PC-3 (cell line): Measurements from ENCODE around the gene KCTD1. TPM values are rescaled to one million over a fixed set of nuclear protein-coding genes. Genes with fewer than 3 reads are reported as not detected.

Experiments used
- ATAC-seq: fragments of 200-7000 bp; cut with Tn5 transposase; 2 replicates; pipeline ENCODE4 v1.9.1; 2020; ENCODE audit warnings: mild to moderate bottlenecking, moderate library complexity
- BruUV-seq: library from RNA; stranded (reverse); fragments of 400-500 nt; replicated peaks from 2 replicates; lab custom pipeline; 2021; lab: Mats Ljungman, UMichigan
- CTCF ChIA-PET: fragments of 300-600 bp; sonication (Branson Sonifier 250); formaldehyde crosslinking; loops from one replicate; lab custom pipeline; 2022; ENCODE audit warnings: antibody characterized with exemption; lab: Charles Lee
- POLR2A ChIA-PET: fragments of 300-600 bp; sonication (Branson Sonifier 250); formaldehyde crosslinking; loops from one replicate; lab custom pipeline; 2022; ENCODE audit warnings: antibody characterized with exemption; ENCODE audit not compliant: unreplicated experiment; lab: Charles Lee
- DNase-seq: peaks from one replicate; pipeline ENCODE4 v3.0.0-alpha.2; 2015
- H2AFZ ChIP-seq: fragments of 300-600 bp; sonication (generic); 2 replicates; pipeline ENCODE4 v1.6.0; 2016; ENCODE audit warnings: antibody characterized with exemption, low read length
- H3F3A ChIP-seq: fragments of 300-600 bp; sonication (generic); one replicate; pipeline ENCODE4 v1.6.0; 2017; ENCODE audit warnings: antibody characterized with exemption, low read length, control low read depth, mild to moderate bottlenecking; ENCODE audit not compliant: unreplicated experiment
- H3K27ac ChIP-seq: fragments of 300-600 bp; sonication (generic); 2 replicates; pipeline ENCODE4 v1.5.1; 2016; ENCODE audit warnings: mild to moderate bottlenecking, low read length
- H3K27me3 ChIP-seq: fragments of 300-600 bp; sonication (generic); 2 replicates; pipeline ENCODE4 v1.6.1; 2016; ENCODE audit warnings: low read length, mixed read lengths
- H3K36me3 ChIP-seq: fragments of 300-600 bp; sonication (generic); 2 replicates; pipeline ENCODE4 v1.6.1; 2016; ENCODE audit warnings: low read depth, mixed run types, low read length, mixed read lengths
- H3K4me1 ChIP-seq: fragments of 300-600 bp; sonication (generic); 2 replicates; pipeline ENCODE4 v1.5.1; 2016; ENCODE audit warnings: low read length; ENCODE audit not compliant: insufficient read depth
- H3K4me2 ChIP-seq: fragments of 300-600 bp; sonication (generic); 2 replicates; pipeline ENCODE4 v1.6.0; 2016; ENCODE audit warnings: low read length
- H3K4me3 ChIP-seq: fragments of 300-600 bp; sonication (generic); 2 replicates; pipeline ENCODE4 v1.5.1; 2016; ENCODE audit warnings: mild to moderate bottlenecking, low read length, mixed read lengths
- H3K79me2 ChIP-seq: fragments of 300-600 bp; sonication (generic); 2 replicates; pipeline ENCODE4 v1.6.1; 2017; ENCODE audit warnings: low read length, mixed read lengths
- H3K9ac ChIP-seq: fragments of 300-600 bp; sonication (generic); 2 replicates; pipeline ENCODE4 v1.6.0; 2016; ENCODE audit warnings: mild to moderate bottlenecking, low read length
- H3K9me2 ChIP-seq: fragments of 300-600 bp; sonication (generic); replicated peaks from 2 replicates; pipeline ENCODE4 v1.6.1; 2016; ENCODE audit warnings: mixed run types, low read length, mixed read lengths
- H3K9me3 ChIP-seq: fragments of 300-600 bp; sonication (generic); 2 replicates; pipeline ENCODE4 v1.6.1; 2016; ENCODE audit warnings: low read length, mixed read lengths
- H4K20me1 ChIP-seq: fragments of 300-600 bp; sonication (generic); 2 replicates; pipeline ENCODE4 v1.6.1; 2016; ENCODE audit warnings: low read length, mixed read lengths
- EZH2 ChIP-seq: fragments of 300-600 bp; sonication (generic); IDR thresholded peaks from one replicate; pipeline ENCODE4 v1.6.1; 2017; ENCODE audit warnings: antibody characterized with exemption, mild to moderate bottlenecking, low read length; ENCODE audit not compliant: unreplicated experiment
- EZH2phosphoT487 ChIP-seq: fragments of 300-600 bp; sonication (generic); IDR thresholded peaks from 2 replicates; pipeline ENCODE4 v1.6.1; 2018; ENCODE audit warnings: mild to moderate bottlenecking, antibody characterized with exemption, low read length, borderline replicate concordance
- intact Hi-C: fragments of 100-400 bp; cut with micrococcal nuclease; formaldehyde crosslinking; loops from 2 replicates; pipeline ENCODE4 v1.9.0; 2023
- total RNA-seq: library from RNA; depleted of rRNA; stranded (reverse); fragments of >200 nt; gene quantifications from 2 replicates; pipeline ENCODE4 v1.2.3, GENCODE V29; 2014
- TF ChIP-seq, protein P1 (sequence below): fragments of 300-600 bp; sonication (generic); conservative IDR thresholded peaks from 2 replicates; pipeline ENCODE4 v1.5.1; 2017; ENCODE audit warnings: antibody characterized with exemption, low read depth, mild to moderate bottlenecking, low read length

KCTD1 gene
- total RNA-seq, 1 experiment from 2014 or later: 15.8 TPM

- Histone ChIP-seq H3K27ac (no peak overlapping the region), H3K79me2 (peaks cover 95% of the 10 kb centered on the region), H3K27me3 (no peaks in the 10 kb centered on the region), H3K4me1 (peaks cover 45% of the 10 kb centered on the region), H3K9me2 (no peaks in the 10 kb centered on the region), H4K20me1 (peaks cover 17% of the 10 kb centered on the region; the same call in 1 of the 2 replicates), H3F3A (no peaks in the 10 kb centered on the region), H3K9ac (no peak overlapping the region), H2AFZ (no peak overlapping the region), H3K4me3 (peak overlapping the region; percentile 71), H3K9me3 (no peaks in the 10 kb centered on the region), H3K36me3 (no peaks in the 10 kb centered on the region), H3K4me2 (peak overlapping the region; percentile 90)
- no TSS peak for BruUV-seq
- TF ChIP-seq, protein P1, sequence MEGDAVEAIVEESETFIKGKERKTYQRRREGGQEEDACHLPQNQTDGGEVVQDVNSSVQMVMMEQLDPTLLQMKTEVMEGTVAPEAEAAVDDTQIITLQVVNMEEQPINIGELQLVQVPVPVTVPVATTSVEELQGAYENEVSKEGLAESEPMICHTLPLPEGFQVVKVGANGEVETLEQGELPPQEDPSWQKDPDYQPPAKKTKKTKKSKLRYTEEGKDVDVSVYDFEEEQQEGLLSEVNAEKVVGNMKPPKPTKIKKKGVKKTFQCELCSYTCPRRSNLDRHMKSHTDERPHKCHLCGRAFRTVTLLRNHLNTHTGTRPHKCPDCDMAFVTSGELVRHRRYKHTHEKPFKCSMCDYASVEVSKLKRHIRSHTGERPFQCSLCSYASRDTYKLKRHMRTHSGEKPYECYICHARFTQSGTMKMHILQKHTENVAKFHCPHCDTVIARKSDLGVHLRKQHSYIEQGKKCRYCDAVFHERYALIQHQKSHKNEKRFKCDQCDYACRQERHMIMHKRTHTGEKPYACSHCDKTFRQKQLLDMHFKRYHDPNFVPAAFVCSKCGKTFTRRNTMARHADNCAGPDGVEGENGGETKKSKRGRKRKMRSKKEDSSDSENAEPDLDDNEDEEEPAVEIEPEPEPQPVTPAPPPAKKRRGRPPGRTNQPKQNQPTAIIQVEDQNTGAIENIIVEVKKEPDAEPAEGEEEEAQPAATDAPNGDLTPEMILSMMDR: no peak
- TF ChIP-seq EZH2 (no peak), EZH2phosphoT487 (no peak)
- no peak for DNase-seq
- POLR2A ChIA-PET: no interaction called here
- CTCF ChIA-PET: interaction anchor here (0.7 kb wide), 1 partner anchor 77 kb away, joined by 3 read pairs; no protein-coding TSS in a partner anchor
- intact Hi-C loops: loop anchor here (2.0 kb wide), 1 partner anchor 64 kb away; no protein-coding TSS in a partner anchor
- ATAC-seq: no peak
Observed at GRCh38 chr18:26544451-26544850, 3.9 kb downstream of the KCTD1 start.

DNA sequence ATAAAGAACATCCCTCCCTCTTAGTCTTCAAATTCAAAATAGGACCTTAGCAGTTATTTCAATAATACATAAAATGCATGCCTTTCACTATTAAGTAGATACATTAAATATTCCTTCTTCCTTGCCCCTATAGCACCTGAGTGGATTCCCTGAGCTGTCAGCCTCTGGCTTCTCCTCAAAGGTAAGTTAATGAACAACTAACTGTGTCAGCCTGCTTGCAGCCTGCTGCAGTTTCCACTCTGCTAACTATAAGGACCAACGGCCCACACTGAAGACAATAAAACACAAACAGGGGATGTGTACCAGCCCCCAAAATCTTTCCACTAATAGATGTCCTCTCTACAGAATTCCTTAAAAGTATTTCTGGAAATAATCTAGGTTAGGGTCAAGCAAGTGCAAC is 5.0 kb downstream of the KCTD1 start:
- H3K9ac ChIP-seq: no peak overlapping the region
- H3K27ac ChIP-seq: no peak overlapping the region
- peak overlapping the region; percentile 90 for H3K4me2 ChIP-seq
- H3K27me3 ChIP-seq: no peaks in the 10 kb centered on the region
- no peaks in the 10 kb centered on the region for H3K36me3 ChIP-seq
- no peak overlapping the region for H2AFZ ChIP-seq
- H3K79me2 ChIP-seq: peaks cover 96% of the 10 kb centered on the region
- DNase-seq (no peak), ATAC-seq (no peak)
- intact Hi-C loops: no loop called here
- no TSS peak for BruUV-seq
- TF ChIP-seq EZH2phosphoT487: no peak
- TF ChIP-seq EZH2: no peak
- POLR2A ChIA-PET: no interaction called here
- H3K9me3 ChIP-seq: no peaks in the 10 kb centered on the region
- CTCF ChIA-PET: no interaction called here
- peaks cover 17% of the 10 kb centered on the region; the same call in 1 of the 2 replicates for H4K20me1 ChIP-seq
- no peaks in the 10 kb centered on the region for H3F3A ChIP-seq
- H3K4me1 ChIP-seq: peaks cover 45% of the 10 kb centered on the region
- peak overlapping the region; percentile 71; the same call in 1 of the 2 replicates for H3K4me3 ChIP-seq
- no peaks in the 10 kb centered on the region for H3K9me2 ChIP-seq

- Histone ChIP-seq H3K9ac (no peak overlapping the region), H3K79me2 (peaks cover 90% of the 10 kb centered on the region), H3K27ac (no peak overlapping the region), H3F3A (no peaks in the 10 kb centered on the region), H3K4me2 (no peak overlapping the region), H3K9me2 (no peaks in the 10 kb centered on the region), H2AFZ (no peak overlapping the region), H3K9me3 (no peaks in the 10 kb centered on the region), H3K36me3 (no peaks in the 10 kb centered on the region), H3K4me1 (peaks cover 36% of the 10 kb centered on the region), H3K4me3 (no peak overlapping the region), H4K20me1 (peaks cover 13% of the 10 kb centered on the region; the same call in 1 of the 2 replicates), H3K27me3 (no peaks in the 10 kb centered on the region)
- ChIA-PET POLR2A (no interaction called here), CTCF (no interaction called here)
- DNase-seq (peak; percentile 44), ATAC-seq (peak; percentile 33; the same call in 1 of the 2 replicates)
- no TSS peak for BruUV-seq
- intact Hi-C loops: no loop called here
- TF ChIP-seq EZH2phosphoT487: no peak
- TF ChIP-seq, protein P1: no peak
- TF ChIP-seq EZH2: no peak
Observed at GRCh38 chr18:26540043-26540628, 8.2 kb downstream of the KCTD1 start.
